ENCODE results near the gene UROS.

UROS gene

DNA sequence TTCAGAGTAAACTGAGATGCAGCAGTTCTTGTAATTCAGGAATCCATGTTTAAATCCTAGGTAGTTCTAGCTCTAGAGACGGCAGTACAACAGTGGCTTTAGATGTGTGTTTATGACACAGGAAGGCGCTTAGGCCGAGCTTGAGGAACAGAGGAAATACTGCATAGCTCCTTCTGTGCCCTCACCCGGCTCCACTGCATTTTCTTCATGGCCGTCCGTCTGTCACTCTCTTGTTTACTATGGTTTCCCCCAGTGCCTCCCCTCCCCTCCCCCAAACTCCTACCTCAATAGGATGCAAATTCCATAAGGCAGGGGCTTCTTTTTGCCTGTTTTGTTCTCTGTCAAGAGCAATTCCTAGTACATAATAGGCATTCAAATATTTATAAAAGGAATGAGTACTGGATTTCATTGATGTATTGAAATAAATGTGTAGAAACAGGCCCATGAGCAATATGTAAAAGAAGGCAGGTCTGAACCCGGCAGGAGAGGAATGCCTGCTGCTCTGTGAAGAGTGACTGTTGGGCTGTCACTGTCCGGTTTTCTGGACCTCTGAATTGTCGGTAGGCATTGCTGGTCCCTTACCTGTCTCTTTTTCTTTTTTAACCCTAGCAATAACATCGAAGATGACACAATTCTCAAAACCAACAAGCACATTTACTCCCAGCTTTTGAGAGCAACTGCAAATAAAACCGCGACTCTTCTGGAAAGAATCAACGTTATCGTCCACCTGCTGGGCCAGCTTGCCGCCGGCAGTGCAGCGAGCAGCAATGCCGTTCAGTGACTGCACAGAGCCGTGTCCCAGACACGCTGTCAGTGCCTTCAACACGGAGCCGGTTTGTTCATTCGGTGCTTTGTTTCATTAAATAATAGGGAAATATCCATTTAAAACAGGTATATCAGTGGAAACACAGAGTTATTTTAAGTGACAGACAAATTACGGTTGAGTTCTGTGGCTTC lies 60.1 kb downstream of the UROS start:
- no peak for DNase-seq (ENCODE audit: low spot score)
- in situ Hi-C loops (cut with MboI; ENCODE audit: low pct_unique_long_range_greater_than_20kb, low sequenced_read_pairs, unreplicated experiment): no loop called here
- TF ChIP-seq, protein P1, sequence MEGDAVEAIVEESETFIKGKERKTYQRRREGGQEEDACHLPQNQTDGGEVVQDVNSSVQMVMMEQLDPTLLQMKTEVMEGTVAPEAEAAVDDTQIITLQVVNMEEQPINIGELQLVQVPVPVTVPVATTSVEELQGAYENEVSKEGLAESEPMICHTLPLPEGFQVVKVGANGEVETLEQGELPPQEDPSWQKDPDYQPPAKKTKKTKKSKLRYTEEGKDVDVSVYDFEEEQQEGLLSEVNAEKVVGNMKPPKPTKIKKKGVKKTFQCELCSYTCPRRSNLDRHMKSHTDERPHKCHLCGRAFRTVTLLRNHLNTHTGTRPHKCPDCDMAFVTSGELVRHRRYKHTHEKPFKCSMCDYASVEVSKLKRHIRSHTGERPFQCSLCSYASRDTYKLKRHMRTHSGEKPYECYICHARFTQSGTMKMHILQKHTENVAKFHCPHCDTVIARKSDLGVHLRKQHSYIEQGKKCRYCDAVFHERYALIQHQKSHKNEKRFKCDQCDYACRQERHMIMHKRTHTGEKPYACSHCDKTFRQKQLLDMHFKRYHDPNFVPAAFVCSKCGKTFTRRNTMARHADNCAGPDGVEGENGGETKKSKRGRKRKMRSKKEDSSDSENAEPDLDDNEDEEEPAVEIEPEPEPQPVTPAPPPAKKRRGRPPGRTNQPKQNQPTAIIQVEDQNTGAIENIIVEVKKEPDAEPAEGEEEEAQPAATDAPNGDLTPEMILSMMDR (IDR thresholded peaks at IDR 0.05; ENCODE audit: extremely low read depth, insufficient read depth, missing control alignments): no peak

DNA sequence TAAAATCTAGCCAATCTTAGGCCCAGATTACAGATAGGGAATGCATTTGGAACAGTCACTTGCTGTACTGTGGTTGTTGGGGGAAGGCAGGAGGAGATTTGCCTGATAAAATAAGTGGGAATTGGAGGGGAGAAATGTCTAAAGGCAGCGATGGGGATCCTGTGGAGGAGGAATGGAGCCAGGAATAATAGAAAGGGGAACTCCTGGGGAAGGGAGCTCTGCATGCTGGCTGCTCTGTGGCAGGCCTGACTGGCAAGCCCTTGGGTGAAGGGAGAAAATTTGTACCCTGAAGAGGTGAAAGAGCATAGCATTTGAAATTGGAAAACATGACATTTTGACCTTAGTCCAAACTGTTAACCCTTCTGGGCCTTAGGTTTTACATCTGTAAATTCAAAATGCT lies 61.1 kb downstream of the UROS start:
- TF ChIP-seq, protein P1 (IDR thresholded peaks at IDR 0.05; ENCODE audit: extremely low read depth, insufficient read depth, missing control alignments): no peak
- in situ Hi-C loops (cut with MboI; ENCODE audit: low pct_unique_long_range_greater_than_20kb, low sequenced_read_pairs, unreplicated experiment): no loop called here
- no peak for DNase-seq (ENCODE audit: low spot score)

DNA sequence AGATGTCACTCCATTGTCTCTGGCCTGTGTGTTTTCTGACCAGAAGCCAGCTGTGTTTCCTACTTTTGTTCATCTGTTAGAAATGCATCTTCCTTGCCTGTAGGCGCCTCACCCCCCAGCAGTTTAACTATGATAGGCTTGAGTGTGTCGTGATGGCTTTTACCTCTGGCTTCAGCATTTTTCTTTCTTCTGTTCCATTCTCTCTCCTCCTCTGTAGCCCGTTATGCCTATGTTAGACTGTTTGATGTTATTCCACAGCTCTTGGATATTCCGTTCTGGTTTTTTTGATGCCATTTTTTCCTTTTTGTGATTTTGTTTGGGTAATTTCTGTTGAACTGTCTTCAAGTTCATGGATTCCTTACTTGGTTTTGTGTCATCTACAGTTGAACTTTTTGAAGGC lies 65.3 kb downstream of the UROS start:
- in situ Hi-C loops (cut with MboI; ENCODE audit: low pct_unique_long_range_greater_than_20kb, low sequenced_read_pairs, unreplicated experiment): no loop called here
- DNase-seq (ENCODE audit: low spot score): no peak
- TF ChIP-seq, protein P1 (IDR thresholded peaks at IDR 0.05; ENCODE audit: extremely low read depth, insufficient read depth, missing control alignments): no peak

DNA sequence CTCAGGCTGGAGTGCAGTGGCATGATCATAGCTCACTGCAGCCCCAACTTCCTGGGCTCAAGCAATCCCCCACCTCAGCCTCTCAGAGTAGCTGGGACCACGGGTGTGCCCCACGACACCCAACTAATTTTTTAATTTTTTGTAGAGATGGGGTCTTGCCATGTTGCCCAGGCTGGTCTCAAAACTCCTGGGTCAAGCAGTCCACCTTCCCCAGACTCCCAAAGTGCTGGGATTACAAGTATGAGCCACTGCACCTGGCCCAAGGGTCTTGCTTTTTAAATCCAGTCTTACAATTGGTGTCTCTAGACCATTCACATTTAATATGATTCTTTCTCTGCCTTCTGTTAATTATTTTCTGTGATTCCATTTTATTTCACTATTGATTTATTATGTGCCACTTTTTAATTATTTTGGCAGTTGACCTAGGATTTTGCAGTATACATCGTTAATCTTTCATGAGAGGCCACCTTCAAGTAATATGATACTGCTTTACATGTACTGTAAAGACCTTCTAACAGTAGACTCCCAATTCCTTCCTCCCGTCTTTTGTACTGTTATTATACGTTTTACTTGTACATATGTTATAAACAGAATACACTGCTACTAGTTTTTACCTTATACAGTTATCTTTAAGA lies 66.1 kb downstream of the UROS start:
- DNase-seq (ENCODE audit: low spot score): no peak
- TF ChIP-seq, protein P1 (IDR thresholded peaks at IDR 0.05; ENCODE audit: extremely low read depth, insufficient read depth, missing control alignments): no peak
- in situ Hi-C loops (cut with MboI; ENCODE audit: low pct_unique_long_range_greater_than_20kb, low sequenced_read_pairs, unreplicated experiment): no loop called here

DNA sequence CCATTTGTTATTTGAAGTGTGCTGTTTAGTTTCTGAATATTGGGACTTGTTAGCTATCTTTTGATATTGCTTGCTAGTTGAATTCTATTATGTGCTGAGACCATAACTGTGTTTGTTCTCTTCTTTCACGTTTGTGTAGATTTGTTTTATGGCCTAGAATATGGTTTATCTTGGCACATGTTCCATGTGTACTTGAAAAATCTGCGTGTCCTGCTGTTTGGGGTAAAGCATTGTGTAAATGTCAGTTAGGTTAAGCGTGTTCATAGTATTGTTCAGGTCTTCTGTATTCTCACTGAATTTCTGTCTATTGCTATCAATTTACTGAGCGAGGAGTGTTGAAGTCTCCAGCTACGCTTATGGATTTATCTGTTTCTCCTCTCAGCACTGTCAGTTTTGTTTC lies 66.9 kb downstream of the UROS start:
- in situ Hi-C loops (cut with MboI; ENCODE audit: low pct_unique_long_range_greater_than_20kb, low sequenced_read_pairs, unreplicated experiment): no loop called here
- TF ChIP-seq, protein P1 (IDR thresholded peaks at IDR 0.05; ENCODE audit: extremely low read depth, insufficient read depth, missing control alignments): no peak
- no peak for DNase-seq (ENCODE audit: low spot score)

DNA sequence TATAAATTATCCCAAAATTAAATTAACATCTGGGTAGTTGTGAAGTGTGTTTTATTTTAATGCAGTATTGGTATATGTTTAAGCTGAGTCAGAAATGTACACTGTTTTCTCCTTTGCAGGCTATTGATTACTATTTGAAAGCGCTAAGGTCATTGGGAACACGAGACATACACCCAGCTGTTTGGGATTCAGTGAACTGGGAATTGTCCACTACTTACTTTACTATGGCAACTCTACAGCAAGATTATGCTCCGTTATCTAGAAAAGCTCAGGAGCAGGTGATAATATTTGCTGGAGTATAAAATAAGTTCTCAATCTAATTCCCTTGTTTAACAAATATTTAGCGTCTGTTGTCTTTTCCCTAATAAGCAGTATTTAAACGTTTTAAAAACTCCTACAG lies 75.6 kb downstream of the UROS start:
- in situ Hi-C loops (cut with MboI; ENCODE audit: low pct_unique_long_range_greater_than_20kb, low sequenced_read_pairs, unreplicated experiment): no loop called here
- no peak for DNase-seq (ENCODE audit: low spot score)
- TF ChIP-seq, protein P1 (IDR thresholded peaks at IDR 0.05; ENCODE audit: extremely low read depth, insufficient read depth, missing control alignments): no peak

All from GM13977 (cell line).